Epithelial cell of alveolus of lung (primary cell): ENCODE results near the gene GALT. TPM values are rescaled to one million over a fixed set of nuclear protein-coding genes. Genes with fewer than 3 reads are reported as not detected.

Experiments used
- total RNA-seq: library from RNA; depleted of rRNA; stranded (reverse); fragments of >200 nt; gene quantifications from 2 replicates; pipeline ENCODE4 v1.2.1, GENCODE V29; 2015

Gene GALT
- 18.5 and 34.5 TPM in 2 replicates for total RNA-seq

DNA sequence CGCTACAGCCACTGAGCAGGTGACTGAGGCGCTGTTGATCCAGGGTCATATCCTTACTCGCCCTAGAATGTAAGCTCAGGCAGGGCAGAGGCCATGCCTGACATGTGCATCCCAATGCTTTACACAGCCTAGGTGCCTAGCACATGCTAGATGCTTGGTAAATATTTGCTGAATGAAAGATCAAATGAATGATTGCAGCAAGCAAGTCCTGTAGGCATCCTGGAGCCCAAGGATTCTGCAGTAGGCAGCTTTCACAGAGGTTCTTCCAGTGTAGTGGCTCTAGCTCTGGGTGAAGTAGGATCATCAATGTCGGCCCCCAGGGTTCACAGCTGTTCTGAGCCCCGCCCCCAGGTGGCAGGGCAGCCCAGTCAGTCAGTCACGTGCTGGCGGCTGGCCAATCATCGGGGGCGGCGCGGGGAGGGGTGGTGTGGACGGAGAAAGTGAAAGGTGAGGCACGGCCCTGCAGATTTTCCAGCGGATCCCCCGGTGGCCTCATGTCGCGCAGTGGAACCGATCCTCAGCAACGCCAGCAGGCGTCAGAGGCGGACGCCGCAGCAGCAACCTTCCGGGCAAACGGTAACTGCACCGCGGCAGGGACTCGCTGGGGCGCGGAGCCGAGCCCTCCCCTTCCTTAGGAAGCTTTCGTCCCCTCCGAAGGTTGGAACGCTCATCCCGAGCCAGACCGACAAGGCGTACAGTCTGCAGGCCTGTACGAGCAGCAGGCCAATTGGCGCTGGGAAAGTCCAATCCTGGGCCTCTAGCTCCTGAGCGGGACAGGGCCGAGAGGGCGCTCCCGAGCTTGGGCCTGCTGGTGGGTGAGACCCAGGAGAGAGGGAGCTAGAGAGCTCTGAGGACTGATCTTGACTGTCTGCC is at the start of gene GALT:
Gene GALT (plus strand): TSS at position 465 of the 873 bp plus-strand sequence. CDS start 30 bp downstream, at position 495.

DNA sequence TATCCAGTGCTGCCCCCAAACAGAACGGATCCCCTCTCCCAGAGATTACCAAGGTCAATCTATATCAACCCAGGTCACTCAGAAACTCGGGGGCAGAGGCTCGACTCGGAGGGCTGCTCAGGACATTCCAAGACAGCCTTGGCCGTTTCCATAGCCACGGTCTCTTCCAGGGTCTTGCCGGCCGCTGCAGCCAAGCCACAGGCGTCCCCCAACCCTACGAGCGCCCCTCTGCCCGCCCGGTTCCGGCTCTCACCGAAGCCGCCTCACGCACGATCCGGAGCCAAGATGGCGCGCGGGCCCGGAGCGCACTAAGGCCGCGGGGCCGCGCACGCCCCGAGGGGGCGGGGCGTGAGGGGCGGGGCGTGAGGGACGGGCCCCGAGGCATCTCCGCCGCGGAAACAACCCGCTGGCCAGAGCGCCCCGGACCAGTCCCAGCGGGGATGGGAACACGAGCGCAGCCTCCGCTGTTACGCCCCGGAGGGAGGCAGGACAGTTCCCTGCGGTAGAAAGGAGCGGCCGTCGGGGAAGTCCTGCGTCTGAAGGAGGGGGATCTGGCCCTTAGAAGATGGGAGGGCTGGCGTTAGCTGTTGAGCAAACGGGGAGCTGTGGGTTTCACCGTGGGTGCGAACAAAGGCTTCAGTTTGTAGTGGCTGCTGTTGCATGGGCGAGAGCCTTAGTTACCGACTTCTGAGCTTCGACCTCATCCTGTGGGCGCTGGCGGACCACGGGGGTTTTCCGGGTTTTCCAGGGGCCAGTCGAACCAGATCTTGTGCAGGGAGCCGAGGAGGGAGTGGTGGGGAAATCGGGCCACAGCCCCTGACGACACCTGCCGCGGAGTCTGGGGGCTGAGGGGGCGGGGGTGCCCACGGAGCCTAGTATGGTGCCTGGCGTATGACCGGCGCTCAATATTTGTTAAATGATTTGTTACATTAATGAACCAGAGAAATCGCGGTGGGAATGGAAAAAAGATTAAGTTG is 34.4 kb upstream of the GALT start, which contains the start of gene RPP25L:
Gene RPP25L (minus strand): TSS at position 287 of the 977 bp plus-strand sequence. CDS start 801 bp downstream, outside the sequence.

DNA sequence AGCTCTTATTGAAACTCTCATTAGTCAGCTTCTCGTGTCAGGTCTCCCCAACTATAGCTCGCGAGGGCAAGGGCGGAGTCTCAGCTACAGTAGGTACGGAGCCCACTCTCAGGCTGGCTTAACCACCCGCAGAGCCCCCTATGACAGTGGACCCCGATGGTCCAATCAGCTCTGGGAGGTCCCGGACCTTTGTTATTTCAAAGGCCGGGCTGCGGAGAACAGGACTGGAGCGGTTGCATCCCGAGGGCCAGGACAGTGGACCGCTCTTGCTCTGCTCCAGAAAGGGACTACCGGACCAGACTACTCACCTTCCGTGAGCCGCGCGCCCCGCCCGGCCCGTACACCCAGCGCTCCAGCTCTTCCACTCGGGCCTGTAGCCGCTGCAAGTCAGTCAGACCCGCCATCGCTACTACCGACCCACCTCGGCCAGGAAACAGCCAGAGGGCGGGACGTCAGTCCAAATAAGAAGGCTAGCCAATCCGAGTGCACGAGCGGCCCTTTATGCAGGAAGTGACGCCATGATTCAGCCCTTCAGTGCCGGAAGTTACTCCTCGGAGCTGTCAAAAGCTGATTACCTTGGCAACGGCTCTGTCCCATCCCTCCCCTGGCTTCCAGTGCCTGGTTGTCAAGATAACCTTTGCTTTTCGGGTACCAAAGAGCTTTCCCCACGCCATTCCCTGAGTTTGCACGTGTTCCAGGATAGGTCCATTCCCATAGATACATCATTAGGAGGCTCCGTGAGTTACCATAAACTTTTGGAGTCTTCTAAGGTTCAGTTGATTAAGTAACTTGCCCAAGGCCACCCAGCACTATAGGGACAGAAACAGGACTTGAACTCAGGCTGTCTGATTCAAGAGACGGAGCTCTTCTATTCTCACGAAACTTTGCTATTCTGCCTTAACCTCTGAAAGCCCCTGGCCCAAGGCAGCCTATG is 26.1 kb upstream of the GALT start, which contains the start of gene DCTN3:
Gene DCTN3 (minus strand): TSS at position 435 of the 934 bp plus-strand sequence. CDS start 31 bp downstream, at position 404.

DNA sequence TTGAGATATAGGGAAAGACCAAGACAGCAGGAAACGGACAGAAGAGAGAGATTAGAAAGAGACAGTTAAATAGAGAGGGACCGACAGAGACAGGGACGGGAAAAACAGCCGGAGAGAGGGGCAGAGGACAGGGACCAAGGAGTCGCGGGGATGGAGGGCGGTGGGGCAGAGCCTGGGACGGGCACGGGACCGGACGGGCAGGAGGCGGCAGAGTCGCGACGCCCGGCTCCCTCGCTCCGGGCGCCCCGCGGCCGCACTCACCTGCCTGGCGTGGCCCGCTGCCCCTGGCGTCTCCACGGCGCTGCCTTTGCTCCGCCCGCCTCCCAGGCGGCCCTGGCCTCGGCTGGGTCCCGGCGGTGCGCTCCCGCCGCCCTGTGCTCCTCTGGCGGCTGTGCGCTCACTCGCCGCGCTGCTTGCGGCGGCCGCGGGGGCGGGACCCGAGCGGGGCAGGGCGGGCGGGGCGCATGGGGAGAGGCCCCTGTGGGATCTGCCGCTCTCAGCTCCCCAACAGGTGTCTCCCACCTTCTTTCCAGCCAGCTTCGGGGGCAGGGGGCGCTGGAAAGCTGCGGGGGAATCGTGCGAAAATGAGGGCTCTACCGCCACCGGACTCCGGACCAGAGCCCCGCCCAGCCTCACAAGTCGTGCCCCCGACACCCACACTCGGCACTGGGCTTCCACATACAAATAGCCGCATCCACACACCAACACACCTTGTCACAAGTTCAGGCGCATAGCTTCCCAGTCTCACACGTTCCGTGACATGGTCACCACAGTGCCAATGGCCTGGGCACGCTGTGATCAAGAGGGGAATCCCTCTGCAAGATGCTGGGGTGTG is 17.6 kb upstream of the GALT start, which contains the start of gene ARID3C:
Gene ARID3C (minus strand): TSS at position 411 of the 835 bp plus-strand sequence. CDS start 1,052 bp downstream, outside the sequence.

DNA sequence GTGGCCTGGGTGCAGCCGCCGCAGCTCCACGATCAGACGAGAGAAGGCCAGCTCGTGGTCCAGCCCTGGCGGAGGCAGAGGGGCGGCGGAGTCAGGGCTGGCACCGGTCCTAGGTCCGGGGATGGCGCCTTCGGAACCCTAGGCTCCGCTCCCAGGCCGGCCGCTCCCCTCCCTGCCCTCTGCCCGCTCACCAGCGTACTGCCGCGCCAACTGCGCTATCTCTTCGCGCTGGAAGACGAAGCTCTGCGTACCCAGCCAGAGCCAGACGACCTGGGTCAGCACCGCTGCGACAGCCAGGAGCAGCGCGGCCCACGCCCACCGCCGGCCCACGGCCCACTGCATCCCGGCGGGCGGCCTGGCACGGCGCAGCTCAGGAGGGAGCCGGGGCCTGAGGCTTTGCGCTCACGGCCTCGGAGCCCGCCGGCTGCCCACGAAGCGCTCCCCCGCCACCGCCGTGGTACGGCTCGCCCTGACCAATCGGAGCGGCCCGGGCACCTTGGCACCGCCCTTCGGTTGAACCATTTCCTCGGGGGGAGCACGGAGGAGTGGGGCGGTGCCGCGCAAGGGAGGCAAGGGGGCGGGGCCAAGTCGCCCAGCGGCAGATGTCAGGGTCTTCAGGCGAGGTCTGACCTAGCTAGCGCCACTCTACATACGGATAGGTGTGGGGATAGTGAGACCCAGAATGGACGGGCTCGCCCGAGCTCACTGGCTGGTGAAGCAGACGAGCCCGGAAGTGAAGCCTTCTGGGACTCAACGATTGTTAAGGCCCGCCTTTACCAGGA is 8.9 kb upstream of the GALT start, which contains the start of gene SIGMAR1:
Gene SIGMAR1 (minus strand): TSS at position 432 of the 782 bp plus-strand sequence. CDS start 90 bp downstream, at position 342.

DNA sequence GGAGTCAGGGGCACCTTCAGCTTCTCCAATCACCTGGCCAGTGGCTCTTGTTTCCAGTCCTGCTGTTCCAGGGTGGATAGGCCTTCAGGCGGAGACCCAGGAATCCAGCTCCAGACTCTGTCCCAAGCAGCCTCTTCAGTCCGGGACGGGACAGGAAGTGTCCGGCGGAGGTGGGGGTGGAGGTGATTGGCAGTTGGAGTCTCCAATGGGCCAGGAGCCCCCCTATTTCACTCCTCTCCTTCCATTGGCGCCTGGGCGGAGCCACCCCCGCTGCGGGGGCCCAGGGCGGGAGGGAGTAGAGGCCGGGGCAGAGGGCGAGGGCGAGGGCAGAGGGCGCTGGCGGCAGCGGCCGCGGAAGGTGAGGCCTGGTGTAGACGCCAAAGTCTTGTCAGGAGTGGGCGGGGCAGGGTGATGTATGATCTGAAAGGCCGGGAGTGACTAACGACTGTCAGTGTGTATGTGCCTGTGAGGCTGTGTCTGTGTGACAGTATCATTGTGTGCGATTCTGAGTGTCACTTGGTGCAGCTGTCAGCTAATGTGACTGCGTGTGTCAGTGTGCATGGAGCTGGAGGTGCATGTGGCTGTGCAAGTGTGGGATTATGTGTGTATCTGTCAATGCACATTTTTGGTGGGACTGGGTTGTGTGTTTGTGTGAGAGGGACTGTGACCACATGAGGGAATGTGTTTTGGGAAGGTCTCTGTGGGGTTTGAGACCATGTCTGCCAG is 5.6 kb downstream of the GALT start, which contains the start of gene IL11RA:
Gene IL11RA (plus strand): TSS at position 310 of the 726 bp plus-strand sequence. CDS start 3,033 bp downstream, outside the sequence.

DNA sequence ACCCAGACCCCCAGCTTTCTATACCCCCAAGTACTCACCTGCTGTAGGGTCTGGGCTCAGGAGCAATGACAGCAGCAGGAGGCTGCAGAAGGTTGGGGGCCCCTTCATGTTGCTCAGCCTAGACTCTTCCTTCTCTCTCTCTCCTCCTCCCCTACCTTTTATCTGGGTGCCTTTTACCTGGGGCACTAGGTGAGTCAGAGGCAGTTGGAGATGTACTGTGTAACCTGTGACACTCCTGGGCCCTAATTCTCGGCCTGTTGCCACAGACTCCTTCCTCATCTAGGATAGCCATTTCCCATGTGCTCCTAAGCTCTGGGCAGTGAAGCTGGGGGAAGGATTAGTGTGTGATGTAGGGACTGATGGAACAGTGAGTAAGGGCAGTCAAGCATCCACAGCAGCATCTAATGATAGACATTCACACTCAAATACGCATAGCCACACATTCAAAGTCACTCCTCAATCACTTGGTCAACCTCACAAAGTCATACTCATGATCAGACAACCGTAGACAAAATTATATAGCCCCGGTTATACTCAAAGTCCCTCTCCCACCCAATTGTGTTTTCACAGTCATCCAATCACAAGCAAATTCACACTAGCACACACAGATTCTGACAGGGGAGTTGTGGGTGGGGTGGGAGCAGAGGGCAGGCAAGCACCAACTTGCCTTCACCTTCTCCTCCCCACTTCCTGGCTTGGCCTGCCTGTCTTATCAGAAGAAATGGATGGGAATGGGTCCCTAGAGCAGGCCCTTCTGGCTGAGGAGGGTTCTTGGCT is 16.2 kb downstream of the GALT start, which contains the start of gene CCL27:
Gene CCL27 (minus strand): TSS at position 132 of the 777 bp plus-strand sequence. CDS start 24 bp downstream, at position 108.

DNA sequence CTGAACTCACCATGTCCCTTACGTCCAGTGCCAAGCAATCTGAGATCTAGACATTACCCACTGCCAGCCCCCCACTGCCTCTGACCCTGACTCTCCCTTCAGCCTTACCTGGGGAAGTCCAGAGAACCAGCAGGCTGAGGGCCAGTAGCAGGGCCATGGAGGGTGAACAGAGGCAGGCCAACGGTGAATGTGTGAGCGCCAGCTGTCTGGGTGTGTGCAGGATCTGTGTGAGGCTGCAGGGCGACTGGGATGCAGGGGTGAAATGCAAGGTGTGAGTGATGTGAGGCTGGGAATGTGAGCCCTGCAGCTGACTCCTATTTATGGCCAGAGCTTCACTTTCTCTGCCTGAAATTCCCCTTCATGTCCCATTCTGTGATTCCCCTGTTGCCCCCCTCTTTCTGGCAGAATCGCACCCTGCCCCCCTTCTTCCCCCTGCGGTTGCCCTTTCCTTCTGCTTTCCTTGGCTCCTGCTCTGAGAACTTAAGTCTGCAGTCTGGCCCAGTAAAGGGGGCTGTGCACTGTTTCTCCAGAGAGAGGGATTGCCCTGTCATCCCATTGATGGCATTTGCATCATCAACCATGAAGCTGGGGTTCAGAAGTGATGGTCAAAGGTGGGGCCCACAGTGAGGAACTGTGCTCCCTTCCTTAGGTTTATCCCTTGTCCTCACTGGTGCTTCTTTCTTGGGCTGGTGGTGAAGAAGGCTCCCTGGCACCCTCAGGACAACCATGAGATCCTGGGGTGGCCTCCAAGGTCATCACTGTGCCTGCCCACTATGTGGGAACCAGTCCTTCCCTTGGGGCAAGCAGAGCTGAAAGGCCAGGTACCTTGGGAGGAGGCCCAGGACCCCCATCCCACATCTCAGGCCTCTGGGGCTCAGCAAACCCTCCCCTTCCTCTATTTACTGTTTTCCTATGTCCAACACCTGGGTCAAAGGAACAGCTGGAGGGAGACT is 44.8 kb downstream of the GALT start, which contains the start of gene CCL19:
Gene CCL19 (minus strand): TSS at position 294 of the 953 bp plus-strand sequence. CDS start 137 bp downstream, at position 157.

Other genes starting within 250 kb of the GALT start
- 12.5 and 13.4 TPM in 2 replicates for gene FAM219A, start 188.1 kb upstream of the GALT start, total RNA-seq
- not detected in 2 replicates for gene DNAI1, start 187.9 kb upstream of the GALT start, total RNA-seq
- not detected in 2 replicates for gene ENHO, start 123.7 kb upstream of the GALT start, total RNA-seq
- gene CNTFR, start 57.0 kb upstream of the GALT start, total RNA-seq, result 1.1 TPM in 1 of 2 replicates, not detected in the other
- 30.1 and 42.9 TPM in 2 replicates for gene RPP25L, start 34.6 kb upstream of the GALT start, total RNA-seq
- 115 and 177 TPM in 2 replicates for gene DCTN3, start 26.2 kb upstream of the GALT start, total RNA-seq
- gene ARID3C, start 17.6 kb upstream of the GALT start, total RNA-seq, result 0.13 TPM in 1 of 2 replicates, not detected in the other
- 99.2 and 152 TPM in 2 replicates for gene SIGMAR1, start 8.9 kb upstream of the GALT start, total RNA-seq
- gene IL11RA, start 5.5 kb downstream of the GALT start, total RNA-seq, result 10.2 and 13.3 TPM in 2 replicates
- 0.39 TPM in 1 of 2 replicates, not detected in the other for gene CCL27, start 16.0 kb downstream of the GALT start, total RNA-seq
- not detected in 2 replicates for gene CCL19, start 44.6 kb downstream of the GALT start, total RNA-seq
- not detected in 2 replicates for gene CCL21, start 63.5 kb downstream of the GALT start, total RNA-seq